Measurements from ENCODE around the gene CDC42BPA.
A peak's percentile ranks its signal among the peaks of the same experiment; 100 is the strongest.

Gene CDC42BPA

GRCh38 chr1:226978432-226979114, 339.7 kb downstream of the CDC42BPA start:
- DNase-seq, result no peak

- DNase-seq, result no peak
Observed at GRCh38 chr1:226977643-226978431, 340.5 kb downstream of the CDC42BPA start.

GRCh38 chr1:226976978-226977642, 341.2 kb downstream of the CDC42BPA start:
- no peak for DNase-seq

GRCh38 chr1:226976276-226976977, 341.9 kb downstream of the CDC42BPA start:
- no peak for DNase-seq

- no peak for DNase-seq
Observed at GRCh38 chr1:226975259-226976250, 342.7 kb downstream of the CDC42BPA start.

- no peak for DNase-seq
Observed at GRCh38 chr1:226974544-226975258, 343.6 kb downstream of the CDC42BPA start.

- no peak for DNase-seq
Observed at GRCh38 chr1:226973898-226974543, 344.3 kb downstream of the CDC42BPA start.

GRCh38 chr1:226973371-226973897, 344.9 kb downstream of the CDC42BPA start:
- no peak for DNase-seq

- no peak for DNase-seq
Observed at GRCh38 chr1:226972931-226973330, 345.4 kb downstream of the CDC42BPA start.

- DNase-seq, result no peak
Observed at GRCh38 chr1:226971765-226972164, 346.5 kb downstream of the CDC42BPA start.

- peak in 1 of 2 experiments; percentile 12 for DNase-seq
Observed at GRCh38 chr1:226967665-226968064, 350.6 kb downstream of the CDC42BPA start.

GRCh38 chr1:226966683-226967082, 351.6 kb downstream of the CDC42BPA start:
- DNase-seq, result no peak

GRCh38 chr1:226965581-226966440, 352.5 kb downstream of the CDC42BPA start:
- DNase-seq, result no peak

GRCh38 chr1:226964611-226965486, 353.4 kb downstream of the CDC42BPA start:
- no peak for DNase-seq

- no peak for DNase-seq
Observed at GRCh38 chr1:226964068-226964425, 354.2 kb downstream of the CDC42BPA start.

GRCh38 chr1:226962421-226963391, 355.6 kb downstream of the CDC42BPA start:
- no peak for DNase-seq
